ENCODE results near the gene PDE1A.

The PDE1A gene

DNA sequence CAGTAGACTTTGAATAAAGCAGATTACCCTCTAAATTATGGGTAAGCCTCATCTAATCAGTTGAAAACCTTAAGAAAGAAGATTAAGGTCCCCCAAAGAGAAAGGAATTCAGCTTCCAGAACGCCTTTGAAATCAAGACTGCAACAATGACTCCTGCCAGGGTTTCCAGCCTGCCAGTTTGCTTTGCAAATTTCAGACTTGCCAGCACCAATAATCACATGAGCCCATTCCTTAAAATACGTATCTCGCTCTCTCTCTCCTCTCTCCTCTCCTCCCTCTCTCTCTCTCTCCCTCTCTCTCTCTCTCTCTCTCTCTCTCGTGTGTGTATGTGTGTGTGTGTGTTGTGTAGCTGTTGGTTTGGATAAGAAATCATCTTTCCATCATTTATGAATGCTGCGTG lies 184.2 kb downstream of the PDE1A start:
- TF ChIP-seq, protein P1, sequence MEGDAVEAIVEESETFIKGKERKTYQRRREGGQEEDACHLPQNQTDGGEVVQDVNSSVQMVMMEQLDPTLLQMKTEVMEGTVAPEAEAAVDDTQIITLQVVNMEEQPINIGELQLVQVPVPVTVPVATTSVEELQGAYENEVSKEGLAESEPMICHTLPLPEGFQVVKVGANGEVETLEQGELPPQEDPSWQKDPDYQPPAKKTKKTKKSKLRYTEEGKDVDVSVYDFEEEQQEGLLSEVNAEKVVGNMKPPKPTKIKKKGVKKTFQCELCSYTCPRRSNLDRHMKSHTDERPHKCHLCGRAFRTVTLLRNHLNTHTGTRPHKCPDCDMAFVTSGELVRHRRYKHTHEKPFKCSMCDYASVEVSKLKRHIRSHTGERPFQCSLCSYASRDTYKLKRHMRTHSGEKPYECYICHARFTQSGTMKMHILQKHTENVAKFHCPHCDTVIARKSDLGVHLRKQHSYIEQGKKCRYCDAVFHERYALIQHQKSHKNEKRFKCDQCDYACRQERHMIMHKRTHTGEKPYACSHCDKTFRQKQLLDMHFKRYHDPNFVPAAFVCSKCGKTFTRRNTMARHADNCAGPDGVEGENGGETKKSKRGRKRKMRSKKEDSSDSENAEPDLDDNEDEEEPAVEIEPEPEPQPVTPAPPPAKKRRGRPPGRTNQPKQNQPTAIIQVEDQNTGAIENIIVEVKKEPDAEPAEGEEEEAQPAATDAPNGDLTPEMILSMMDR (IDR thresholded peaks at IDR 0.05; ENCODE audit: extremely low read depth, missing control alignments) = no peak
- no peak for DNase-seq (ENCODE audit: low spot score)

DNA sequence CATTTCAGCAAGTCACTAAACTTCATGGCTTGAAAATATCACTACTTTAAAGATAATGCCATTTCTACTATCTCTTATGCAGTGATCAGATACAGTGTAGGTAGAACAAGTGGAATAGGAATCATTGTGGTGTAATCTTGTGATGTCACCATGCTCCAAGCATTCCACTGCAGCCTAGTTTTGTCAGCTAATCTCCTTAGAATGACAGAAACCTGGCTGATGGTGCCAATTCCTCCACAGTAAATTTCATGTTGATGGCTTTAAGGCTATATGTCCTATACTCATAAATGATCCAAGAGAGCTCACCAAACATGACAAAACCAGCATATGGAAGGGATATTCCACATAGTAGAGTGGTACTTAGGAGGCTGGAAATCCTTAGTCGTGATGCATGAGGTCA lies 184.9 kb downstream of the PDE1A start:
- no peak for DNase-seq (ENCODE audit: low spot score)
- TF ChIP-seq, protein P1 (IDR thresholded peaks at IDR 0.05; ENCODE audit: extremely low read depth, missing control alignments) = no peak

DNA sequence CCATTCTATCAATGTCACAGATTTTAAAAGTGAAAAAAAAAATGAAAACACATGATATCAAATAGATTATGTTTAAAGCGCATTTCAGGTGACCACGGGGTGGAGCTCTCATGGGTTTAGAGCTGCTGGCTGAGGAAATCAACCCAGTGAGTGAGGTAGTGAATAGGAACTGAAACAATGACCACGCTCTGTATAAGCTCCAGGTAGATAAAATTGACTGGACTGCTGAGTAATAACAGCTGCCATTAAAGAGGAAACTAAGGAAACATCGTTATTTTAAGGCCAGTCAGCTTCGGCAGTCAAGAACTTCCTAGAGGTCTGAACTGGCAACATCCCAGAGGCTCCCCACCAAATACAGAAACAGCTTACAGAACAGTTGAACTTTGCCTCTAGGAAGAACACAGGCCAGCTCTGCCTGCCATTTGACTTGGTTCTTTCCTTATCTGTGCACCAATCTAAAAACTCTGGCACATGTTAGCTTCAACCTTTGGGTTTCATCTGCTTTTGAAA lies 185.9 kb downstream of the PDE1A start:
- peak; percentile 66 for DNase-seq (ENCODE audit: low spot score)
- TF ChIP-seq, protein P1 (IDR thresholded peaks at IDR 0.05; ENCODE audit: extremely low read depth, missing control alignments) = peak; percentile 28

DNA sequence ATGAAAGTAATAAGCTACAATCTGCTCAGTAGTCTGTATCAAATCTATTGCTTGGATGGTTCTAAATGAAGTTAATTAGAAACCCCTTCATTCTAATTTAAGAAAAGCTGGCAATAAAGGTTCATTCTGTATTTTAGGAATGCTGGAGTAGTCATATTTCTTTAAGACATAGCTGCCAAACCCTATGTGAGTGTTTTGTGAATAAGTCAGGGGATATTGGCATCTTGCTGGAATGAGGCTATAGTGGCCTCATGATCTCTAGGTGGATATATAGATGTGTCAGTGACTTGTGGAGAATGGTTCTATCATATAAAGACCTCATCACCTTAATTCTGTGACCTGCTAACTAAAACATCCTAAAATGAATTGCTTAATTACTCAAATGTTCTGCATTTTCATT lies 196.3 kb downstream of the PDE1A start:
- DNase-seq (ENCODE audit: low spot score) = no peak
- TF ChIP-seq, protein P1 (IDR thresholded peaks at IDR 0.05; ENCODE audit: extremely low read depth, missing control alignments) = no peak

DNA sequence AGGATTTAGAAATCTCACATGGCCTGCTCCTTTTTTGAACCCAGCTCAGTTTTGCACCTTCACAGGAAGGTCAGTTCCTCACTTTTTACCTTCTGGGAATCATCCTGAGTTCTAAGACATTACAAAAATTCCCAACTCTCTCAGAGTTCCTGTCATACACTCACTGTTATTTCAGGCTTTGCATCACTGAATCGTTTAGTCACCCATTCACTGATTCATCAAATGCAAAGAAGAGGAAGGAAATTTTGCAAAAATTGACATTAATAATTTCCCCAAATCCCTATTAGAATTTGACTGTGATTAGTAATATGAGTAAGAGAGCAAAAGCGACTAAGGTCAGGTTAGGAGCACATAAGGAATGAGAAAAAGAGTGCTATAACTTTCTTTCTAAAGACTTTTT lies 197.5 kb downstream of the PDE1A start:
- TF ChIP-seq, protein P1 (IDR thresholded peaks at IDR 0.05; ENCODE audit: extremely low read depth, missing control alignments) = no peak
- DNase-seq (ENCODE audit: low spot score) = no peak

DNA sequence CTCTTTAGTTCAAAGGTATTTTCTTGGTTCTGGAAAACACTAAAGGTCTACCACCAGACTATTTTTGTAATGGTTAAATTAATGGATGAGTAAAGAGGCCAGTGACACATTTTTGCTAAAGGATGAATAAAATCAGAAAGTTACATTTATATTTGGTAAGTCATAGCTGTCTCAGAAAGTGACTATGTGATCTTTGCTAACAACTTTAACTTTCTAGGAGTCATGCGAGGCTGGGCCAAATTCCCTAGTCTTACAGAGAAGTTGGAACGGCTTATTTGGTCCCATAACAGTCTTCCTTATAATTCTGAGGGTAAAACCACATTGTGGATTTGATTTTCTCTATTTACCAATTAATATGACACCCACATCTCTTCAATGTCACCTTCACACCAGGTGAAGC lies 198.1 kb downstream of the PDE1A start:
- no peak for DNase-seq (ENCODE audit: low spot score)
- TF ChIP-seq, protein P1 (IDR thresholded peaks at IDR 0.05; ENCODE audit: extremely low read depth, missing control alignments) = no peak

DNA sequence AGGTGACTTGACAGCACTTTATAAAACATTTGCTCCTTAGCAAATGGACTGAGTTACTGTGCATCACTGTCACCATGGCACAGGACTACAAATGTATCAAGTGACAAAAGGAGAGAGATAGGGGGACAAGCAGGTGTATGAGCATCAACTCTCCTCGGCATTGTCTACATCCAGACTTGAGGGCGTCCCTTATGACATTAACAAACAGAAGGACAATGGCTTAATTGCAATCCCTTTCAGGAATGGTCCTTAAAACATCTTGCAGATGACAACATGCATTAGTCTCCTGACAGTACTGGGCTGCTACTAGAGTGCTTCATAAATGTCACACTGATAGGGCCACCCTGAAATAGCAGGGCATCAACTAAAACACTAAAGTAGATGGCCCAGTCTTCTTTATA lies 198.8 kb downstream of the PDE1A start:
- DNase-seq (ENCODE audit: low spot score) = no peak
- TF ChIP-seq, protein P1 (IDR thresholded peaks at IDR 0.05; ENCODE audit: extremely low read depth, missing control alignments) = no peak
